NAMALWA (cell line): ENCODE measurements around the gene MYH16.
"Not testable (repeated sequence)": the region's sequence is repeated elsewhere in the genome, so short reads cannot be mapped to it uniquely, and the experiment has no call there.

Experiments used
- DNase-seq: peaks from one replicate; pipeline ENCODE4 v3.0.0-alpha.2; 2015; ENCODE audit warnings: low spot score

MYH16 gene

DNA sequence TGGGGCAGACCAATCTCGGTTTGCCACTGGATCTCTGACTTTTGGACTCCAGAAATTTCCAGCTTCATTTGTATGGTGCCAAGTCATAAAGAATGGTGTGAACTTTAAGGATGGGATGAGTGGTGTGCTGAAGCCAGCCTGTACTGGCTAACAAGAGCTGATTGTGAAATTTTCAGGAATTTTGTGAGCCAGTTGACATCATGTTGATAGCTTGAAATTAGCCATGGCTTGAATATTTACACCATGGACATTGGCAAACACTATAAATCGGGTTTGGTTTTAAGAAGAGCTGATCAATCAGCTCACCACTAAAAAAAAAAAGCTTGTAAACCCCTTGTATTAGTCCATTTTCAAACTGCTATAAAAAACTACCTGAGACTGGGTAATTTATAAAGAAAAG, 14.1 kb upstream of the MYH16 start:
- no peak for DNase-seq

DNA sequence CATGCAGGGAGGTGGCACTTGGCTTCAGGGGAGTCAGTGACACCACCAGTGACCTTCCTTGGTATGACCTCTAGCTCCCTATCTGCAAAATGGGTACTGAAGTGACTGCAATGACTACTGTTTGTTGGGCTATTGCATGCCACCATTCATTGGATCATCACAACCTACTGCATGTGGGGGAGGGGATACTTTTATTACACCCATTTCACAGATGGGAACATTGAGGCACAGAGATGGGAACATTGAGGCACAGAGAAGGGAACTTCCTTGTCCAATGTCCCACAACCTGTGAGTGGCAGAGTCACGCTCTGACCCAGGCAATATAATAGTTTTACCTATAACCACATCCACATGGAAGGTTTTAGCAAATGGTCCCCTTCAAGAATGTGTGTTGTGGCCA, 12.2 kb upstream of the MYH16 start:
- no peak for DNase-seq

DNA sequence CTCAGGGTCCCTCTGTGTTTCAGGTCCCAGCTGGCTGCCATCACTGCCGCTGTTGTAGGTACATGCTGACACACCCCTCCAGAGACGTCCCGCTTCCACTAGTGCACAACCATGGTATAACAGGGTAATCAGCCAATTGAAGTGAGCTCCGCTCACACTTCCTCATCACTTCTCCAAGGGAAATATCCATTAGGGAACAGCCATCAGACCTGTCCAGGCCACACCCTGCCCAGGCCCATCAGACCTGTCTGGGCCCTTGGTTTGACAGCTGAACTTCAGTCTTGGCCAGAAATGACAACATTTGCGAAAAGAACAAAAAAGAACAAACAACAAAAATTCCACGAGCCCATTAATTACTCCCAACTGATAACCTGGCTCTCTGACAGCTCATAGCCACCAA, 11.0 kb upstream of the MYH16 start:
- DNase-seq, result no peak

DNA sequence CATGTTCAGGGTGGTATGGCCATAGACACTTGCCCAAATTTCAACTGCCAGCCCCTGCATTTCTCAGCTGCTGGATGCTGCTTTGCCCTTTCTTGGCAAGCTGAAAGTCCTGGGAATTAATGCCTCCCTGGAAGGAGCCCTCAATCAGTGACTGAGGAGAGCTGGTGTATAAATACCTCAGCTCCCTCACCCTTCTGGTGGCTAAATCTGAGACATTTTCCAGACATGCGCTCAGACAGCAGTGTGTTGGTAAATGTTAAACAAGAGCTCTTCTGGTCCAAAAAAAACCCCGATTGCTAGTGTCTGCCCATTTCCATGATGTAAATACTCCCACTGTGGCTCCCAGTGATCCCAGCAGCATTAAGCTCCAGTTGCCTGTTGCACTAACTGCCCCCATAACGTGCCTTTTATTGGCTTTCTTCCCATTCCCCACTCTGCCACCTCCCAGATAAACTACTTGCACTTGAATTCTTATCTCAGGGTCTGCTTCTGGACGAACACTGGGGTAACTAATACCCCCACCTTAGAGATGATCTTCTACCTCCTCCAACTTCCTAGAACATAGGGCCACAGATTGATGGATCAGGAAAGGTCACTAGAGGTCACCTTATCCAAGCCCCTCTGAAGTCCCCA, 6.7 kb upstream of the MYH16 start:
- DNase-seq, result no peak

DNA sequence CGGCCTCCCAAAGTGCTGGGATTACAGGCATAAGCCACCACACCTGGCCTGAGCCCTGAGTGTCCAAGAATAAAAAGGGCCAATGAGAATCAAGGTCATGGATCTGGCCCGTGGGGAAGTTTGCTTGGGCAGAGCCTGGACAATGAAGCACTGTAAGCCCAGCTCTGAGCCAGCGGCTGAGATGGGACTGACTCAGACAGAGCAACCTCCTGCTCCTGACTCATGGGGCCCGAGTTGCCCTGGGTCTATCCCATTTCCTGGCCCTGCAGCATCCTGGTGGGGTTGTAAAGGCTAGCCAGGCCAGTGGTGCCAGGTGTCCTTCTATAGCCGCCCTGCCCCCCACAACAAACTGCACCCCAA, 5.2 kb upstream of the MYH16 start:
- DNase-seq, result no peak

DNA sequence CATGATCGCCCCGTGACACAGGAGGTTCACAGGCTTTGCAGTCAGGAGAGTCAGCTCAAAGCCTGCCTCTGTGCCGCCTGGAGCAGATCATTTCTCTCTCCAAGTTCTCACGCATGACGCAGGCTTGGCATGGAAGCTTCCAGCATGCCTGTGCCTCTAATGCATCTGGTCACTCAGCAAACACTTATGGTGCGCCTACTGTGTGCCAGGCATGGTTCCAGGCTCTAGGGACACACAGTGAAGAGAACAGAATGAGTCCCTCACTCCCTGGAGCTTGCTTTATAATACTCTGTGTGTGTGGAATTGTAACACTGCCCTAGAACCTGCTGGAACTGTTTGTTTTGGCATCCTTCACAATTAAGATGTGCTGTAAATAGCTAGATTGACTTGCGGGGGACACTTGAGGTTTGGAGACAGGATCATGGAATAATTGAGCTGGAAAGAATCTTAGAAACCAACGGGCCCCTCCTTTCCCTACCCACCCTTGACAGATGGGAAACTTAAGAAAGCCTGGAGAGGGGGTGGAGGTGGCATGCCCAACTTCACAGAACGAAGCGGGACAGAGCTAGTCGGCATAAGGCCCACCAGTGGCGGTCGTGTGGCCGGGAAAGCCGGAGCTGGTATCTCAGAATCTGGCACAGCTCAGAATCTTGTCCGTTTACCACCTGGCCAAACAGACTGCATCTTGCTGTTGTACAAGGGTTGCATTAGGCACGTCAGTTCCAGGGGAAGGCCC, 4.6 kb upstream of the MYH16 start:
- no peak for DNase-seq

DNA sequence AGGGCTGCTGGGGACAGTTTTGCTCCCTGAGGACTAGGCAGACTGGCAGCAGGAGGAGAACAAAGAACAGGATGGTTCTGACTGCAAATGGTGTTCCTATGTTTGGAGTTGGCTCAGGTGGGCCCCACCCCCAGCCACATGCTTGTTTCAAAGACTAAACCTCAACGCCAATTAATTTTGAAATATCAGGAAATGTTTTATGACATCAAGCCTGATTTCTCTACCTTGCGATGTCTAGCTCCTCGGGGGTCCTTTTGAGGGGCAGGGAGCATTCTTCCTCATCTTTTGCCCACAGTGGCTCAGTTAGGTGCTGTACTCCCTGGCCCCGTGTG, 4.1 kb upstream of the MYH16 start:
- no peak for DNase-seq

DNA sequence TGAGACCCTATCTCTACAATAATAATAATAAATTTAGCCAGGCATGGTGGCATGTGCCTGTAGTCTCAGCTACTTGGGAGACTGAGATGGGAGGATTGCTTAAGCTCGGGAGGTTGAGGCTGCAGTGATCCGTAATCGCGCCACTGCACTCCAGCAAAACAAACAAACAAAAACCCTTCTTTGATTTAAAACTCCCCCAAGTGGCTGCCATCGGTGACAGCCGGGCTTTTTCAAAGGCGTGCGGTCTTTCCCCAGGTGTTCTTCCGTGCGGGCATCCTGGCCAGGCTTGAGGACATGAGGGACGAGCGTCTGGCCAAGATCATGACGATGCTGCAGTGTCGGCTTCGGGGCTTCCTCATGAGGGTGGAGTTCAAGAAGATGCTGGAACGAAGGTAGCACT, 1.9 kb upstream of the MYH16 start:
- DNase-seq, result no peak

DNA sequence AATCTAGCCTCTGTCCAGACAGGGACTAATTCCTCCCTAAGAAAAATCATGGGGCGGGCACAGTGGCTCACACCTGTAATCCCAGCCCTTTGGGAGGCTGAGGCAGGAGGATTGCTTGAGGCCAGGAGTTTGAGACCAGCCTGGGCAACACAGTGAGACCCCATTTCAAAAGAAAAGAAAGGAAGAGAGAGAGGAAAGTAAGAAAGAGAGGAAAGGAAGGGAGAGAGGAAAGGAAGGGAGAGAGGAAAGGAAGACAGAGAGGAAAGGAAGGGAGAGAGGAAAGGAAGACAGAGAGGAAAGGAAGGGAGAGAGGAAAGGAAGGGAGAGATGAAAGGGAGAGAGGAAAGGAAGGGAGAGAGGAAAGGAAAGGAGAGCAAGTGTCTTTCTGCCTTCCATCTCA, 922 bp downstream of the MYH16 start:
- not testable (repeated sequence) for DNase-seq

DNA sequence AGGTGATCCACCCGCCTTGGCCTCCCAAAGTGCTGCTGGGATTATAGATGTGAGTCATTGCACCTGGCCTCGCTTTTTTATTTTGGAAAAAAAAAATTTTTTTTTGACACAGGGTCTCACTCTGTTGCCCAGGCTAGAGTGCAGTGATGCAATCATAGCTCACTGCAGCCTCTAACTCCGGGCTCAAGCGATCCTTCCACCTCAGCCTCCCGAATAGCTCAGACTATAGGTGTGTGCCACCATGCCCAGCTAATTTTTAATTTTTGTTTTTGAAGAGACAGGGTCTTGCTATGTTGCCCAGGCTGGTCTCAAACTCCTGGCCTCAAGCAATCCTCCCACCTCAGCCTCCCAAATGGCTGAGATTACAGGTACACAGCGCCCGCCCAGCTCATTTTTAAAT, 2.3 kb downstream of the MYH16 start:
- DNase-seq, result not testable (repeated sequence)

DNA sequence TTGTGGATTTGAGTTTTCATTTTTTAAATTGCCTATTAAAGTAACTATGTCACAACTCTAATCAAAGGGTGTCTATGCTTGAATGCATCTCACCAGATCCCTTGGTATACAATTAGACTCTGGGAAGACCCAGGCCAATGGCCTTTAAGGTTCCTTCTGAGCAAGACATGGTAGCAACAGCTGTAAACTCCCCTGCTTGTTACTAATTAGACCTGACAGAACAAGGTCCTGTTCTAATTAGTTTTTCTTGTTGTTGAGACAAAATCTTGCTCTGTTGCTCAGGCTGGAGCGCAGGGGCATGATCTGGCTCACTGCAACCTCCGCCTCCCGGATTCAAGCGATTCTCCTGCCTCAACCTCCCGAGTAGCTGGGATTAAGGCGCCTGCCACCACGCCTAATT, 2.9 kb downstream of the MYH16 start:
- no peak for DNase-seq

DNA sequence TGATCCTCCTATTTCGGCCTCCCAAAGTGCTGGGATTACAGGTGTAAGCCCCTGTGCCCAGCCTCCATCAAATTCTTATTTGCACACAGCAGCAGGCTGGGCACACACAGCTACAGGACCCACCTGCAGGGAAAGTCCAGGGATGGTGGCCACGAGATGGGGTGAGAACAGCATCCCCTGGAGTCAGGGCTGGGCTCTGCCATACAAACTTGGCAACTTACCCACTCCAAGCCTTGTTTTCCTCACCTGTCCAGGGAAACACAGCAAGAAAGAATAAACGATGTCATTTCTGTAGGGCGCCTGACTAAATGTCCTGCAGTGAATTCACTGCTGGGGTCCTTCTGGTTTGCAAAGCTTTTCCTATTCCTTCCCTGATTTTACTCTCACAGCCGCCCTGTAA, 5.5 kb downstream of the MYH16 start:
- no peak for DNase-seq

DNA sequence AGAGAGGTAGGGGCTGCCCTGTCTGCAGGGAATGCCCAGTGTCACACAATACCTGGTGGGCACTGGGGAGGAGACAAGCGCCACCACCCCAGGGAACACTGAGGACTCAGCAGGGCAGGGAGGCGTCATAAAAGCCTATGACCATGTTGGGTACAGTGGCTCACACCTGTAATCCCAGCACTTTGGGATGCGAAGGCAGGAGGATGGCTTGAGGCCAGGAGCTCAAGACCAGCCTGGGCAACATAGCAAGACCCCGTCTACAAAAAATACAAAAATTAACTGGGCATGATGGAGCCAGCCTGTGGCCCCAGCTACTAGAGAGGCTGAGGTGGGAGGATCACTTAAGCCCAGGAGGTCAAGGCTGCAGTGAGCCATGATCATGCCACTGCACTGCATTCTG, 11.5 kb downstream of the MYH16 start:
- not testable (repeated sequence) for DNase-seq

DNA sequence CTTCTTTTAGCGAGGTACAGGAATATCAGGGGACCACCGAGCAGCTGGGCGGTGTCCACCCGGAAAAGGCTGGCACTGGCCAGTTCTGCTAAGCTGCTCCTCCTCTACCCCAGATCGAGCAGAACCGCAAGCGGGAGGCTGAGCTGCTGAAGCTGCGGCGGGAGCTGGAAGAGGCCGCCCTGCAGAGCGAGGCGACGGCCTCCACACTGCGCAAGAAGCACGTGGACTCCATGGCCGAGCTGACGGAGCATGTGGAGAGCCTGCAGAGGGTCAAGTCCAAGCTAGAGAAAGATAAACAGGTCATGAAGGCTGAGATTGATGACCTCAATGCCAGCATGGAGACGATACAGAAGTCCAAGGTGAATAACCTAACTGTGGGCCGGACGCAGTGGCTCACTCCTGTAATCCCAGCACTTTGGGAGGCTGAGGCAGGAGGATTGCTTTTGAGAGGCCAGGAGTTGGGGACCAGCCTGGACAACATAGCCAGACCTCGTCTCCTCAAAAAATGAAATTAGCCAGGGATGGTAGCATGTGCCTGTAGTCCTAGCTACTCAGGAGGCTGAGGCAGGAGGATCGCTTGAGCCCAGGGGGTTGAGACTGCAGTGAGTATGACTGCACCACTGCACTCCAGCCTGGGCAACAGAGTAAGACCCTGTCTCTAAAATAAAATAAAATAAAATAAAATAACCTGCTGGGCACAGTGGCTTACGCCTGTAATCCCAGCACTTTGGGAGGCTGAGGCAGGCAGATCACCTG, 15.3 kb downstream of the MYH16 start:
- DNase-seq, result no peak

DNA sequence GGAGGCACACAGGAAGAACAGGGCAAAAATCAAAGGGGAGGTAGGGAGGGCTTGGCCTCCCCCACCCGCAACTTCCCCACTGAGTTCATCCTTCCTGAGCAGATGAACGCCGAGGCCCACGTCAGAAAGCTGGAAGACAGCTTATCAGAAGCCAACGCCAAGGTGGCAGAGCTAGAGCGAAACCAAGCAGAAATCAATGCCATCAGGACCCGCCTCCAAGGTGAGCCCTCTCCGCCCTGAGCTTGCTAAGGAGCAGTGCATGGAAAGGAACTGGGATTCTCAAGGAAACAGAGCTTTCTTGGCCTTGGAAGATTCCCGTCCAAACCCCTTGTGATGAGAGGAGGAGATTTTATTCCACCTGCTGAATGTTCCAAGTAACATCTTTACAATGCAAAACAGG, 16.5 kb downstream of the MYH16 start:
- DNase-seq, result no peak

DNA sequence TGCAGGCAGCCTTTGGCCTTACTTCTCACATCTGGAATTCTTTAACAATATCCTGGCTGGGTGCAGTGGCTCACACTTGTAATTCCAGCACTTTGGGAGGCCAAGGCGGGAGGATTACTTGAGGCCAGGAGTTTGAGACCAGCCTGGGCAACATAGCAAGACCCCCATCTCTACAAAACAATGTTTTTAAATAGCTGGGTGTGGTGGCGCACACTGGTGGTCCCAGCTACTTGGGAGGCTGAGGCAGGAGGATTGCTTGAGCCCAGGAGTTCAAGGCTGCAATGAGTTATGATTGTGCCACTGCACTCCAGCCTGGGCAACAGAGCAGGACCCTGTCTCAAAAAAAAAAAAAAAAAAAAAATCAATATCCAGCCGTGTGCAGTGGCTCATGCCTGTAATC, 17.5 kb downstream of the MYH16 start:
- DNase-seq, result not testable (repeated sequence)

DNA sequence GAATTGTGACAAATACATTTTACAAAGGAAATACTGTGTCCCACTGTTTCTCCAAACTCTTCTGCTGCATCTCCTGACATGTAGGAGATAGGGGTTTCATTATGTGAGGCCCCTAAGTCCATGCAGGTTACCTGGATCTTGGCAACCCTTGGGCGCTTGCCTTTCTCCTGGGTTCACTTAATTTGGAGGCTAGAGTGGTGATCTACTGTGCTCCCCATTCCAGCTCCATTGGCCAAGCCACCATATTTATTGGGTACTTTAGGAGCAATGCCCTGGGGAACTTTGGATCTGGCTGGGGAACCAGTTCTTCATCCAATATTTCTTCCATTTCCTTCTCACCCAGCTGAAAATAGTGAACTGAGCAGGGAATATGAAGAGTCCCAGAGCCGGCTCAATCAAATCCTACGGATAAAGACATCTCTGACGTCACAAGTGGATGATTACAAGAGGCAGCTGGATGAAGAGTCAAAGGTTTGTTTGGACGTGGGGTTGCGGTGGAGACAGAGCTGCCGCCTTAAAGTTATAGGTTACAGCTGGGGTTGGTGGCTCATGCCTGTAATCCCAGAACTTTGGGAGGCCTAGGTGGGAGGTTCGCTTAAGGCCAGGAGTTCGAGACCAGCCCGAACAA, 18.5 kb downstream of the MYH16 start:
- no peak for DNase-seq

DNA sequence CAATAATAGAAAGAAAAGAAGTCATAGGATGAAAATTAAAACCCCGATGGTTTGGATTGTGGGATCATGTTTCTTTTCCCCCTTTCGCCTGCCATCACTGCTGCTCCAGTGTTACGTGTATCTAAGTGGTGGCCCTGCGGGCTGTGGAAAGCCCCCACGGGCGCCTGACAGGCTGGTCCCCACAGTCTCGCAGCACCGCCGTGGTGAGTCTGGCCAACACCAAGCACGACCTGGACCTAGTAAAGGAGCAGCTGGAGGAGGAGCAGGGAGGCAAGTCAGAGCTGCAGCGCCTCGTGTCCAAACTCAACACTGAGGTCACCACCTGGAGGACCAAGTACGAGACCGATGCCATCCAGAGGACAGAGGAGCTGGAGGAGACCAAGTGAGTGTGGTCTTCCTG, 19.5 kb downstream of the MYH16 start:
- DNase-seq, result no peak

DNA sequence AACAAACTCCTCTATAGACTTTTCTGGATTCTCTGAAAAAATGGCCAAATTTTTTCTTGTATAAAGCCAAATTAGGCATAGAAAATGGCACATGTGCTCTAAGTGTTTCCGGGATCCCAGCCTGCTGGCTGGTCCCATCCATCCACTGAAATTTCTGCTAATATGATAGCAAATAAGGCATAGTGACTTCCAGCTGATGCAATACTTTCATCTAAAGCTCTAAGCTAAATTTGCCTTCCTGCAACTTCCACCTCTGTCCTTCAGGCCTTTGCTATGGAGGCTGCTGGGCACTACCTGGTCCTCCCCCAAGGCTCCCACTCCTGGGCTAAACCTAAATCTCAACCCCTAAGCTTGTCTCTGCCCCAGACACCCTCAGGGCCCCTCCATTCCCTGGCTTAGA, 20.5 kb downstream of the MYH16 start:
- no peak for DNase-seq

DNA sequence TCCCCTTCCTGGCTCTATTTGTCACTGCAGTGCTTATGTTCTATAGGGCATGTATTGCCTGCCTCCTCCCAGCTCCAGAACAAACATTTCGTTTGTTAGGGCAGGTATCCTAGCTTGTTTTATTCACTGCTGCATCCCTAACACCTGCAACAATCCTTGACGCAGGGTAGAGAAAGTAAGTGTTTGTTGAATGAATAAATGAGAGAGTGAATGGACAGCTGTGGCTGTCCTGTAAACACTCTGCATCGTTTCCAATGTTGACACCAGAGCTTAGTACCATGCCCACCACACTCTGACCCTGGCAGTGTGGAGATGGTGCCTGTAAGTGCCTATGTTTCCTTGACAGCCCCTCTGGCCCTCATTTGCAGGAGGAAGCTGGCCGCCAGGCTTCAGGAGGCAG, 21.0 kb downstream of the MYH16 start:
- DNase-seq, result no peak

DNA sequence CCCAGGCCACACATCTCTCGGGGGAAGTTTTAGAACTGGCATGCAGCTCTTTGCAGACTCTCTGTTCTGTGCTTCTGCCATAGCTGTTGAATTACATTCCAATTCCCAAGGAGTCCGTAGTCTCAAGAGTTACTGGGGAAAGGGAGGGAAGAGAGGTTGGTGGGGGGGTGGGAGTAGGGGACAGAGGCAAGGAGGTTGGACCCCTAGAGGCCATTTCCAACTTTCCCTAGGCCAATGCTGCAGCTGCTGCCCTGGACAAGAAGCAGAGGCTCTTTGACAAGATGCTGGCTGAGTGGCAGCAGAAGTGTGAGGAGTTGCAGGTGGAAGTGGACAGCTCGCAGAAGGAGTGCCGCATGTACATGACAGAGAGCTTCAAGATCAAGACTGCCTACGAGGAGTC, 23.8 kb downstream of the MYH16 start:
- no peak for DNase-seq

DNA sequence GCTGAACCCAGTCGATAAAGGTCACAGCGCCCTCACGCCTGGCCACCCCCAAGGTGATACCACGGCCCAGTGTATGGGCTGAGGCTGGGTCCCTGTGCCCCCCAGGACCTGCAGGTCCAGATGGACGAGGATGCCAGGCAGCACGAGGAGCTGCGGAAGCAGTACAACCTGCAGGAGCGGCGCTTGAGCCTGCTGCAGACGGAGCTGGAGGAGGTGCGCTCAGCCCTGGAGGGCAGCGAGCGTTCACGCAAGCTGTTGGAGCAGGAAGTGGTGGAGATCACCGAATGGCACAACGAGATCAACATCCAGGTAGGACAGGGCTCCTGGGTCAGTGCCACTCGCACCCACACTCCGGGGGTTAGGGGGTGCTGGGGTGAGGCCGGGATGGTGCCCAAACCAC, 28.9 kb downstream of the MYH16 start:
- DNase-seq, result no peak
